Peyer's patch (tissue), 4 donors: Measurements from ENCODE around the gene RHBDD1. TPM values are rescaled to one million over a fixed set of nuclear protein-coding genes. Genes with fewer than 3 reads are reported as not detected.
"Not testable (repeated sequence)": the region's sequence is repeated elsewhere in the genome, so short reads cannot be mapped to it uniquely, and the experiment has no call there.

Source experiments
- DNase-seq, 3 donors: peaks; one replicate each; pipeline ENCODE4 v3.0.0-alpha.2; 2017 to 2019
- H3K27ac ChIP-seq, 4 donors: fragments of 200-600 bp; sonication (generic); one replicate each; pipeline ENCODE4 v1.5.1; 2016 to 2019
- H3K27me3 ChIP-seq, 2 donors: fragments of 200-600 bp; sonication (generic); one replicate each; pipeline ENCODE4 v1.5.1; 2019
- H3K36me3 ChIP-seq, 3 donors: fragments of 200-600 bp; sonication (generic); one replicate each; pipeline ENCODE4 v1.5.1; 2016 to 2019
- H3K4me1 ChIP-seq, 4 donors: fragments of 200-600 bp; sonication (generic); one replicate each; pipeline ENCODE4 v1.5.1; 2016 to 2019
- H3K4me3 ChIP-seq, 4 donors: fragments of 200-600 bp; sonication (generic); 1 replicate in 3 of 4; 2 replicates in 1 of 4; pipeline ENCODE4 v1.5.1; 2016 to 2019; ENCODE audit warnings: mild to moderate bottlenecking in 1 of 4
- H3K9me3 ChIP-seq, 4 donors: fragments of 200-600 bp; sonication (generic); one replicate each; pipeline ENCODE4 v1.5.1; 2016 to 2019; ENCODE audit warnings: mild to moderate bottlenecking in 1 of 4
- CTCF ChIP-seq, 6 experiments: fragments of 450-650 bp in 4 of 6; fragments of 200-600 bp in 2 of 6; sonication (generic) in 1 of 6; IDR thresholded peaks; one replicate each; pipeline ENCODE4 v1.5.1; 2017 to 2019; ENCODE audit warnings: antibody characterized with exemption in 6 of 6, mild to moderate bottlenecking in 3 of 6, moderate library complexity in 1 of 6
- POLR2A ChIP-seq, 2 donors: fragments of 450-650 bp; IDR thresholded peaks; one replicate each; pipeline ENCODE4 v1.5.1; 2017; ENCODE audit warnings: antibody characterized with exemption in 2 of 2, mild to moderate bottlenecking in 2 of 2, moderate library complexity in 2 of 2
- total RNA-seq, 4 donors: library from RNA; depleted of rRNA; stranded (reverse); fragments of >200 nt; gene quantifications; one replicate each; pipeline ENCODE4 v1.1.0, GENCODE V29; 2016

RHBDD1 gene
- total RNA-seq, 4 donors from 2014 or later: 12.6 to 68.5 (median 30.6) TPM

- H3K4me1 ChIP-seq: no peaks in the 10 kb centered on the region
- DNase-seq: no peak
- no peak overlapping the region for H3K4me3 ChIP-seq
- H3K27me3 ChIP-seq: no peaks in the 10 kb centered on the region
- H3K9me3 ChIP-seq: no peaks in the 10 kb centered on the region
- no peak overlapping the region for H3K27ac ChIP-seq
- no peak for TF ChIP-seq POLR2A (IDR thresholded peaks at IDR 0.05)
- TF ChIP-seq CTCF (IDR thresholded peaks at IDR 0.05): no peak
- H3K36me3 ChIP-seq: no peaks in the 10 kb centered on the region
These were observed 10.8 kb upstream of the RHBDD1 start for GRCh38 chr2:226825056-226825455.

GRCh38 chr2:226828191-226828590 lies 7.7 kb upstream of the RHBDD1 start:
- no peak for DNase-seq
- Histone ChIP-seq H3K9me3 (no peaks in the 10 kb centered on the region), H3K36me3 (no peaks in the 10 kb centered on the region), H3K27me3 (no peaks in the 10 kb centered on the region), H3K27ac (no peak overlapping the region), H3K4me1 (no peaks in the 10 kb centered on the region), H3K4me3 (no peak overlapping the region)
- no peak for TF ChIP-seq POLR2A (IDR thresholded peaks at IDR 0.05)
- TF ChIP-seq CTCF (IDR thresholded peaks at IDR 0.05): no peak

- no peak for DNase-seq
- H3K9me3 ChIP-seq: no peaks in the 10 kb centered on the region
- H3K27me3 ChIP-seq: no peaks in the 10 kb centered on the region
- TF ChIP-seq POLR2A (IDR thresholded peaks at IDR 0.05): no peak
- TF ChIP-seq CTCF (IDR thresholded peaks at IDR 0.05): no peak
- no peaks in the 10 kb centered on the region for H3K36me3 ChIP-seq
- no peak overlapping the region for H3K4me3 ChIP-seq
- no peak overlapping the region for H3K27ac ChIP-seq
- peaks cover 0 to 5% (median 2%) of the 10 kb centered on the region in 4 donors for H3K4me1 ChIP-seq
These were observed 5.9 kb upstream of the RHBDD1 start for GRCh38 chr2:226829721-226830631.

- Histone ChIP-seq H3K4me1 (peaks cover 0 to 6% (median 2%) of the 10 kb centered on the region in 4 donors), H3K27ac (no peak overlapping the region), H3K9me3 (no peaks in the 10 kb centered on the region), H3K27me3 (no peaks in the 10 kb centered on the region), H3K4me3 (no peak overlapping the region), H3K36me3 (no peaks in the 10 kb centered on the region)
- TF ChIP-seq POLR2A (IDR thresholded peaks at IDR 0.05): no peak
- no peak for TF ChIP-seq CTCF (IDR thresholded peaks at IDR 0.05)
- DNase-seq: no peak
These were observed 4.6 kb upstream of the RHBDD1 start for GRCh38 chr2:226831266-226831665.

GRCh38 chr2:226832061-226832460 lies 3.8 kb upstream of the RHBDD1 start:
- Histone ChIP-seq H3K4me3 (no peak overlapping the region), H3K36me3 (no peaks in the 10 kb centered on the region), H3K27me3 (no peaks in the 10 kb centered on the region), H3K27ac (no peak overlapping the region), H3K9me3 (no peaks in the 10 kb centered on the region), H3K4me1 (peaks cover 0 to 9% (median 5%) of the 10 kb centered on the region in 4 donors)
- TF ChIP-seq POLR2A (IDR thresholded peaks at IDR 0.05) (no peak), CTCF (IDR thresholded peaks at IDR 0.05) (no peak)
- DNase-seq: no peak

- Histone ChIP-seq H3K4me3 (peak overlapping the region; percentile 69 to 86 (median 82)), H3K27ac (peak overlapping the region in 3 of 4 donors; percentile 99 to 100 (median 99)), H3K4me1 (peaks cover 0 to 20% (median 8%) of the 10 kb centered on the region in 4 donors)
- H3K36me3 ChIP-seq, H3K27me3 ChIP-seq, H3K9me3 ChIP-seq: not testable (repeated sequence)
- peak in 1 of 3 donors; percentile 47 for DNase-seq
These were observed 974 bp upstream of the RHBDD1 start for GRCh38 chr2:226834880-226835279.
